Measurements from ENCODE around the gene SPAG16.

DNA sequence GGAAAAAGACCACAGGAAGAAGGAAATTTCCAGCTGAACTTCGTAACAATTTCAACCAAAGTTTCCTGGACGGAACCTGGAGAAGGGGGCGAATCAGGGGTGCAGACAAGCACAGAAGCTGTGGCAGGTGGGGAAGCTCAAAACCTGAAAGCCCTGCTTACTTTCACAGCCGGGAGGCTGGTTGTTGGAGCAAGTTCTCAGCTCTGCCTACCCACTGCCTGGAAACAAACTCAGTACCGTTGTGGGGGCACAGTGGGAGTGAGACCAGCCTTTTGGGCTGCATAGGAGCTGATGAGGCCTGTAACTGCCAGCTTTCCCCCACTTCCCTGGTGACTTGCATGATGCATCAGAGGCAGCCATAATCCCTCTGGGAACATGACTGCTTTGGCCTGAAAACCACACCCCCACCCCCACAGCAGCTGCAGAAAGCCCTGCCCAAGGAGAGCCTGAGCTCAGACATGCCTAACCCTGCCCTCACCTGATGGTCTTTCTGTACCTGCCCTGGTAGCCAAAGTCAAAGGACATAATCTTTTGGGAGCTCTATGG lies 919.6 kb downstream of the SPAG16 start:
- TF ChIP-seq, protein P1, sequence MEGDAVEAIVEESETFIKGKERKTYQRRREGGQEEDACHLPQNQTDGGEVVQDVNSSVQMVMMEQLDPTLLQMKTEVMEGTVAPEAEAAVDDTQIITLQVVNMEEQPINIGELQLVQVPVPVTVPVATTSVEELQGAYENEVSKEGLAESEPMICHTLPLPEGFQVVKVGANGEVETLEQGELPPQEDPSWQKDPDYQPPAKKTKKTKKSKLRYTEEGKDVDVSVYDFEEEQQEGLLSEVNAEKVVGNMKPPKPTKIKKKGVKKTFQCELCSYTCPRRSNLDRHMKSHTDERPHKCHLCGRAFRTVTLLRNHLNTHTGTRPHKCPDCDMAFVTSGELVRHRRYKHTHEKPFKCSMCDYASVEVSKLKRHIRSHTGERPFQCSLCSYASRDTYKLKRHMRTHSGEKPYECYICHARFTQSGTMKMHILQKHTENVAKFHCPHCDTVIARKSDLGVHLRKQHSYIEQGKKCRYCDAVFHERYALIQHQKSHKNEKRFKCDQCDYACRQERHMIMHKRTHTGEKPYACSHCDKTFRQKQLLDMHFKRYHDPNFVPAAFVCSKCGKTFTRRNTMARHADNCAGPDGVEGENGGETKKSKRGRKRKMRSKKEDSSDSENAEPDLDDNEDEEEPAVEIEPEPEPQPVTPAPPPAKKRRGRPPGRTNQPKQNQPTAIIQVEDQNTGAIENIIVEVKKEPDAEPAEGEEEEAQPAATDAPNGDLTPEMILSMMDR (conservative IDR thresholded peaks at IDR 0.05 in 1 of 2, IDR thresholded peaks at IDR 0.05 in 1 of 2; ENCODE audit: low read depth in 1 of 2, low read length in 2 of 2): no peak
- no peak for TF ChIP-seq EZH2 (IDR thresholded peaks at IDR 0.05; ENCODE audit: low read length, missing control alignments)

Measured in fibroblast of lung (primary cell).